NCI-H1048 (cell line): ENCODE measurements around the gene RASA1.
"Not testable (repeated sequence)": the region's sequence is repeated elsewhere in the genome, so short reads cannot be mapped to it uniquely, and the experiment has no call there.

ENCODE experiments used
- DNase-seq: peaks from one replicate; lab custom pipeline; 2025; lab: John Stamatoyannopoulos, UW

The RASA1 gene

GRCh38 chr5:87282269-87282668 lies 14.6 kb downstream of the RASA1 start:
- no peak for DNase-seq

DNA sequence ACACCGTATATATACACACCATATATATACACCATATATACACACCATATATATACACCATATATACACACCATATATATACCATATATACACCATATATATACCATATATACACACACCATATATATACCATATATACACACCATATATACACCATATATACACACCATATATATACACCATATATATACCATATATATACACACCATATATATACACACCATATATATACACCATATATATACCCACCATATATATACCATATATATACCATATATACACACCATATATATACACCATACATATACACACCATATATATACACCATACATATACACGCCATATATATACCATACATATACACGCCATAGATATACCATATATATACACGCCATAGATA lies 19.6 kb downstream of the RASA1 start:
- not testable (repeated sequence) for DNase-seq

- no peak for DNase-seq
Measured at GRCh38 chr5:87298692-87299362, 31.1 kb downstream of the RASA1 start.

DNA sequence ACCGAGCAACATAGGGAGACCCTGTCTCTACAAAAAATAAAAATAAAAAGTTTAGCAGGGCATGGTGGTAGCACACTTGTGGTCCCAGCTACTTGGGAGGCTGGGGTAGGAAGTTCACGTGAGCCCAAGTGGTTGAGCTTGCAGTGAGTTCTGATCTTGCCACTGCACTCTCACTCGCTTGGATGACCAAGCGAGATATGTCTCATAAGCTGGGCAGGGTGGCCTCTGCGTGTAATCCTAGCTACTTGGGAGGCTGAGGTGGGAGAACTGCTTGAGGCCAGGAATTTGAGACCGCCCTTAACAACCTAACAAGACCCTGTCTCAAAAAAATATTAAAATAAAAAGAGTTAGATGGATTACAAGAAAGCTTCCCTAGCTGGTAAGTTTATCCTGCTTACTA lies 32.5 kb downstream of the RASA1 start:
- DNase-seq = no peak

- DNase-seq = no peak
Measured at GRCh38 chr5:87300744-87301143, 33.1 kb downstream of the RASA1 start.

DNA sequence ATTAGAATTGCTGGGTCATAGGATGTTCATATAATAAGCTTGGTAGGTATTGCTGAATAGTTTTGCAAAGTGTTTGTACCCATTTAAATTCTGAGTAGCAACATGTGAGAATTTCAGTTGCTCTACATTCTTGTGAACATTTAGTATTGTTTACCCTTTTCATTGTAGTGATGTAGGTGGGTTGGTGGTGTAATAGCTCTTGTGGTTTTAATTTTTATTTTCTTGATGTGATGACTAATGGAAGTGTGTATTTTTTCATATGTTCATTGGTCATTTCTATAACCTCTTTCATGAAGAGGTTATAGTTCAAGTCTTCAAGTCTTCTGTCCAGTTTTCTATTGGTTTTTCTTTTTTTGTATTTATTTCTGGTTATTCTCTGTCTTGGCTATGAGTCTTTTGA lies 34.4 kb downstream of the RASA1 start:
- DNase-seq = no peak

GRCh38 chr5:87303324-87303723 lies 35.6 kb downstream of the RASA1 start:
- DNase-seq = no peak

DNA sequence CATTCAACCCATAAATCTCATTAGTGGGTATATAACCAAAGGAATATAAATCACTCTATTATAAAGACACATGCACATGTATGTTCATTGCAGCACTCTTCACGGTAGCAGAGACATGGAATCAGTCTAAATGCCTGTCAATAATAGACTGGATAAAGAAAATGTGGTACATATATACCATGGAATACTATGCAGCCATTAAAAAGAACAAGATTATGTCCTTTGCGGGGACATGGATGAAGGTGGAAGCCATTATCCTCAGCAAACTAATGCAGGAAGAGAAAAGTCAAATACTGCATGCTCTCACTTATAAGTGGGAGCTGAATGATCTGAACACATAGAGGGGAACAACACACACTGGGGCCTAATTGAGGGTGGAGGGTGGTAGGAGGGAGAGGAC lies 38.4 kb downstream of the RASA1 start:
- not testable (repeated sequence) for DNase-seq

DNA sequence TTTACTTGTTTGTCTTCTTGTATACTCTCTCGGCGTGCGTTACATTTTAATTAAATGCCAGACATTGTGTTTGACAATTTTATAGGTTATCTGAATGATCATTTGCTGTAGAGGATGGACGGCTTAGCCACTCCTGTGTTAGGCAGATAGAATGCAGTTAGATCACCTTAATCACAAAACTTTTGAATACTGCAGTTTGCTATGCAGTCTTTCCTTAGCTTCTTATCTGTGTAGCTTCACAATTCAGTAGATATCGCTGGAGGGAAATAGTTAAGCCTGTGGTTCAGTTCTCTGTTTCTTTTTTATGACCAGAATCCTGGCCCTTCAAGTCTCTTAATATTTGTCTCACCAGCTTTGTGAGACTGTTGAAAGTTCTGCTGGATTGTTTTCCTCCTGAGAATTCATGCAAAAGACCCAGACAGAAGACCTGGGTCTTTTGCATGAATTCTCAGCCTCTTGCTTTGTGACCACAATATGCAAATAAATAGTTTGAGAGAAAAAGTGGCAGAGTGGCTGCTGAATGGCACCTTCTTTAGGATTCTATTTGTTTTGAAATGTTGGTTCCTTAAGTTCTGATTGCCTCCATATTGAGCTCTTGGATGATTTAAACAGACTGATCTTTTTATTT lies 40.2 kb downstream of the RASA1 start:
- DNase-seq = peak; percentile 62

- no peak for DNase-seq
Measured at GRCh38 chr5:87311405-87312279, 44.0 kb downstream of the RASA1 start.

GRCh38 chr5:87313216-87313615 lies 45.5 kb downstream of the RASA1 start:
- no peak for DNase-seq

GRCh38 chr5:87319469-87319868 lies 51.8 kb downstream of the RASA1 start:
- no peak for DNase-seq

GRCh38 chr5:87321605-87322004 lies 53.9 kb downstream of the RASA1 start:
- no peak for DNase-seq

GRCh38 chr5:87322381-87322780 lies 54.7 kb downstream of the RASA1 start:
- no peak for DNase-seq

DNA sequence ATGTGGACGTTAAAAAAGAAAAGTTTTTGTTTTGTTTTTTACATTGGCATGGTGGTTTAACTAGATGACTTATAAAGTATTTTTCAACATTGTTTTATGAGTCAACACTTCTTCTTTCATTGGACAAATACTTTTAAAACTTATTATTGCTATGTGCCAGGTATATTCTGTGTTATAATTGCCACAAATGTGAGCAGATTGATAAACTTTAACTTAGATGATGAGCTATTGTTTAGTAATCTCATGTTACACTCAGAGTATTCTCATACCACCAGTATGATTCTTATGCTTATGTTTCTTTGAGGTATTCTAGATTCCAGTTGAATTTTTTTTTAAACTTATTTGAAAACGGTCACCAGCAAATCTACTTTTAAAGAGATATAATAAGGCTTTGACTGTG lies 60.3 kb downstream of the RASA1 start:
- DNase-seq = no peak

GRCh38 chr5:87329114-87329513 lies 61.4 kb downstream of the RASA1 start:
- no peak for DNase-seq

GRCh38 chr5:87339986-87340385 lies 72.3 kb downstream of the RASA1 start:
- no peak for DNase-seq

GRCh38 chr5:87340716-87341115 lies 73.0 kb downstream of the RASA1 start:
- DNase-seq = no peak

DNA sequence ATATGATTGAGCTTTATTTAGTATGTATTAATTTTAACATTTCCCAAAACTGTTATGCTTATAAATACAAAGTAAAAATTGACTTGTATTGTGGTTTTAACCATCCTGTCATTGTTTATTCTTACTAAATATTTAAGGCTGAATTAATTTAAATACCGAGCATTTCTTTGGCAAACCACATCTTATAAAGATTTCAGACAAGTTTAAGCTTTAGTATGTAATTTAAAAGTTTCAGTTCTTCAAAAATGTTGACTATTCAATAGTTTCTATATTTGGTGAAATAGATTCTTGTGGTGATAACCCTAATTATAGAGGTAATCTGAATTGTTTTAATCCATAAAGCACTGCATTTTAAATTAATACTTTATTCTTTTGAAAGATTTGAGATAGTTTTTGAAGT lies 79.6 kb downstream of the RASA1 start:
- no peak for DNase-seq

GRCh38 chr5:87347841-87348240 lies 80.2 kb downstream of the RASA1 start:
- DNase-seq = no peak

DNA sequence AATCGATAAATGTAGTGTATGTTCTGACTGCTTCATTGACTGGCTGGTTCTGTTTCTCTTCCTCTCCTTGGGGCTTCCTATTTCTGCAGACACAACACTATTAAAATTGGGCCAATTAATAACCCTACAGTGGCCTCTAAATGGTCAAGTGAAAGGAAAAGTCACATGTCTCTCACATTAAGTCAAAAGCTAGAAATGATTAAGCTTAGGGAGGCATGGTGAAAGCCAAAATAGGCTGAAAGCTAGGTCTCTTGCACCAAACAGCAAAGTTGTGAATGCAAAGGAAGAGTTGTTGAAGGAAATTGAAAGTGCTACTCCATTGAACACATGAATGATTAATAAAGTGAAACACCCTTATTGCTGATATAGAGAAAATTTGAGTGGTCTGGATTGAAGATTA lies 86.8 kb downstream of the RASA1 start:
- DNase-seq = no peak

DNA sequence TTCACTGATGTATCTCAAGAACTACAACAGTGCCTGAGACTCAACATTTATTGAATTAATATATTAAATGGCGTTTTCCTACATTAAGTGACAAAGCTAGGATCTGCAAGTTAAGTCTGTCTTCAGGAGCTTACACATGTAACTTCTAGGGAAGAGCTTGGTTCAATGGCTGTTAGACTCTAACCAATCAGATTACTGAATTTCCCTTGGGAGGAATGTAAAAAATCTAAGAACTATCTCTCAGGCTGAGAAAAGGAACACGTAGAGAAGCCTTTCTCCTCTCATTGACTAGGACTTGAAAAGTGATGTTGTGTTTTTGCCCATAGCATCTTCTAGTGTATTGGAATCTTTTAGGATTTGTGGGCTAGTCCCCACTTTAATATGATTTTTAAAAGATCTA lies 91.4 kb downstream of the RASA1 start:
- no peak for DNase-seq

- DNase-seq = no peak
Measured at GRCh38 chr5:87360132-87360531, 92.4 kb downstream of the RASA1 start.
